Measurements from ENCODE around the gene AFG3L2. TPM values are rescaled to one million over a fixed set of nuclear protein-coding genes. Genes with fewer than 3 reads are reported as not detected.
A peak's percentile ranks its signal among the peaks of the same experiment; 100 is the strongest.

The AFG3L2 gene
- total and polyA plus RNA-seq, 5 experiments from 2014 or later, result 27.0 to 42.1 (median 37.7) TPM

DNA sequence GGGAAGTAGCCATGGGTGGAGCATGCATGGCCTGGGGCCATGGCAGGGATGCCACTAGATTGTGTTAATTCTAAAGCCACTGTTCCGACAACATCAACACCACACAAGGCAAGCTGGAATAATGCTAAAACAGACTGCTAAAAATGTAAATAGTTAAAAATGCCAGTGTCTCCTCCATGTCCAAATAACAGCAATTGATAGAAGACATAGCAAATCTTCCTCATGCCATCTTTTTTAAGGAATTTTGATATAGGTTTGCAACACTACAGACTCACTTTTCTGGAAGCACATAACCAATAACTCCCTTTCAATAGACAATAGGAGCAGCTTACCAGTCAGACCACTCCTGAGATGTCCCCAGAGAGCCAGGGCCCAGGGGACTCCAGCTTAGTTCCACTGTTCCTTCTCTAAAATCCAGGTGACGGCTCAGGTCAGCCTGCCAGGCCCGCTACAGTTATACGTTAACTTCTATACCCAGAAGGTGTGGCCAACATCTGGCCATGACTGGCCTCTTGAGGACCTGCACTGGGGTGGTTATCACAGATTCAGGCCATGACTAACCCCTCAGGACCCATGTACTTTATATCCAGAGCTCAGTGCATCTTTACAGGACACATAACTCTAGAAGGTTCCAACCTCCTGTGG, 48.7 kb downstream of the AFG3L2 start:
- DNase-seq (peak in 1 of 10 donors; percentile 4), ATAC-seq (no peak)
- Mint-ChIP-seq H3K4me1 (peaks cover 0 to 14% (median 5%) of the 10 kb centered on the region in 4 donors), H3K9me3 (no peaks in the 10 kb centered on the region), H3K4me3 (no peak overlapping the region), H3K36me3 (peaks cover 0 to 65% (median 18%) of the 10 kb centered on the region in 3 donors), H3K27me3 (no peaks in the 10 kb centered on the region), H3K27ac (peak overlapping the region in 1 of 10 donors; percentile 50)
- POLR2A ChIA-PET, result no interaction called here

DNA sequence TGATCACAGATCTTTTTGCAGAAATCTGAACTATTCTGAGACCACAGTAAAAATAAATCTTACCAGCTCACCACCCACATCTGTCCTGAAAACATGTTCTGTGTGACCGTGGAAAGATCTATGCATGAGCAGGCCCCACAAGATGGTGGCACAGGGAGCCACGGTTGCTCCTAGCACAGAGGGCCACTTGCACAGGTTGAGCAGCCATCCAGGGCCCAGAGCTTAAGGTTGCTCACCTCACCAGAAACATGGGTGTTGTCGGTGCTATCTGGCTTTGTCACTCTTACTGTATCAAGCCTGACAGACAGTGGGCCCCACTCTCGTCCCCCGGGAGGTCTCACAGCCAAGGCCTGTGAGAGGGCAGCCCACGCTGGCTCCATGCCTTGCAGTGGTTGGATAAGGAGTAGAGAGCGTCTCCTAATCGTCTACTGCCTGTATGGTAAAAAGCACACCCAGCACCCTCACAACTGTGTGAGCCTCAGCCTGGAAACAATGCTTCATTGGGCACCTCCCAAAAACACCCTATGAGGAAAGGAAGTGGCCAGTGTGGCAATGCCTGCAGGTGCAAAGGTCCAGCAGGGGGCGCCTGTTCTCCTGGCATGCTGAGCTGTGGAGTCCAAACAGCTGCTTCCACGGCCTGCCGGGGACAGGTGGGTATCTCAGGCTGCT, 49.4 kb downstream of the AFG3L2 start:
- Mint-ChIP-seq H3K9me3 (no peaks in the 10 kb centered on the region), H3K36me3 (peaks cover 0 to 65% (median 22%) of the 10 kb centered on the region in 3 donors), H3K27ac (peak overlapping the region in 2 of 10 donors; percentile 1 to 50), H3K4me1 (peaks cover 0 to 16% (median 5%) of the 10 kb centered on the region in 4 donors), H3K27me3 (no peaks in the 10 kb centered on the region), H3K4me3 (no peak overlapping the region)
- POLR2A ChIA-PET, result no interaction called here
- ATAC-seq (peak; percentile 68 to 80), DNase-seq (peak; percentile 30 to 83 (median 58))

DNA sequence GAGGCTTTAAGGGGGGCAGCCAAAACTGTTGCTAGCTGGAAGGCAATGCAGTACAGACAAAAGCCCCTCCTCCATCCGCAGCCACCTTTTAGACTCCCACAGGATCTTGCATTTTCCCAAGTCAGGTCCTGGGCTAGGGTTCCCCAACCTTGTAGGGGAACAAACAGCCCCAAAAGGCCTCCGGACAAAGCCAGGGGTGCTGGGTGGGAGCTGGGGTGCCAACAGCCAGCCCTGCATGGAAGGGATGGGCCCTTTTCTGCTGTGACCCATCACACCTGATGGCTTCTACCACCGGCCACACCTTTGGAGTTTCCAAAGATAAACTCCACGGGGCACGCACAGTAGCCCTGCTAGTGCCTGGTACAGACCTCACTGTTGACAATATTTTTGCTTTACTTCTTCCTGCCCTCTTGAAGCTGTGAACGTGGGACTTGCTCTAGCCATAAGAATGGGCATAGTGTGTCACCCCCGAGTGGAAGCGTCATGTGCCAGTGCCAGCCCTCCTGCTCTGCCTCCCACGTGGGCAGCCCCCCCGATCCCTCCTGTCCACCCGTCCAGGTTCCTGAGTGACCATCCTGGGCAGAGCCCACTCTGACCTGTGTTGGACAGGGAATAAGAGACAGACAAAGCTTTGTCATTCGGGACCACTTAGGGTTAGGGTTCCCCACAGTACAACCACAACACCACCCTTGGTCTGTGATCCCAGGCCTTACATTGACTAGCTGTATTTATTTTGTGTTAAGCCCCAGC, 50.1 kb downstream of the AFG3L2 start:
- DNase-seq (no peak), ATAC-seq (no peak)
- peaks cover 0 to 65% (median 22%) of the 10 kb centered on the region in 3 donors for H3K36me3 Mint-ChIP-seq
- H3K4me1 Mint-ChIP-seq, result peaks cover 0 to 16% (median 5%) of the 10 kb centered on the region in 4 donors
- H3K4me3 Mint-ChIP-seq, result no peak overlapping the region
- H3K9me3 Mint-ChIP-seq, result no peaks in the 10 kb centered on the region
- H3K27ac Mint-ChIP-seq, result peak overlapping the region in 1 of 10 donors; percentile 80
- H3K27me3 Mint-ChIP-seq, result no peaks in the 10 kb centered on the region
- POLR2A ChIA-PET, result no interaction called here

DNA sequence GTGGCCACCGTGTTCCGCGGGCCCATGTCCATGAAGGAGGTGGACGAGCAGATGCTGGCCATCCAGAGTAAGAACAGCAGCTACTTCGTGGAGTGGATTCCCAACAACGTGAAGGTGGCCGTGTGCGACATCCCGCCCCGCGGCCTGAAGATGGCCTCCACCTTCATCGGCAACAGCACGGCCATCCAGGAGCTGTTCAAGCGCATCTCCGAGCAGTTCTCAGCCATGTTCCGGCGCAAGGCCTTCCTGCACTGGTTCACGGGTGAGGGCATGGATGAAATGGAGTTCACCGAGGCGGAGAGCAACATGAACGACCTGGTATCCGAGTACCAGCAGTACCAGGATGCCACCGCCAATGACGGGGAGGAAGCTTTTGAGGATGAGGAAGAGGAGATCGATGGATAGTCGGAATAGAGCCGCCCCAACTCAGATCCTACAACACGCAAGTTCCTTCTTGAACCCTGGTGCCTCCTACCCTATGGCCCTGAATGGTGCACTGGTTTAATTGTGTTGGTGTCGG, 51.2 kb downstream of the AFG3L2 start:
- DNase-seq (no peak), ATAC-seq (no peak)
- H3K27ac Mint-ChIP-seq, result no peak overlapping the region
- no peaks in the 10 kb centered on the region for H3K27me3 Mint-ChIP-seq
- POLR2A ChIA-PET, result no interaction called here
- H3K4me3 Mint-ChIP-seq, result no peak overlapping the region
- peaks cover 0 to 23% (median 5%) of the 10 kb centered on the region in 4 donors for H3K4me1 Mint-ChIP-seq
- H3K36me3 Mint-ChIP-seq, result peaks cover 0 to 69% (median 27%) of the 10 kb centered on the region in 3 donors
- no peaks in the 10 kb centered on the region for H3K9me3 Mint-ChIP-seq

DNA sequence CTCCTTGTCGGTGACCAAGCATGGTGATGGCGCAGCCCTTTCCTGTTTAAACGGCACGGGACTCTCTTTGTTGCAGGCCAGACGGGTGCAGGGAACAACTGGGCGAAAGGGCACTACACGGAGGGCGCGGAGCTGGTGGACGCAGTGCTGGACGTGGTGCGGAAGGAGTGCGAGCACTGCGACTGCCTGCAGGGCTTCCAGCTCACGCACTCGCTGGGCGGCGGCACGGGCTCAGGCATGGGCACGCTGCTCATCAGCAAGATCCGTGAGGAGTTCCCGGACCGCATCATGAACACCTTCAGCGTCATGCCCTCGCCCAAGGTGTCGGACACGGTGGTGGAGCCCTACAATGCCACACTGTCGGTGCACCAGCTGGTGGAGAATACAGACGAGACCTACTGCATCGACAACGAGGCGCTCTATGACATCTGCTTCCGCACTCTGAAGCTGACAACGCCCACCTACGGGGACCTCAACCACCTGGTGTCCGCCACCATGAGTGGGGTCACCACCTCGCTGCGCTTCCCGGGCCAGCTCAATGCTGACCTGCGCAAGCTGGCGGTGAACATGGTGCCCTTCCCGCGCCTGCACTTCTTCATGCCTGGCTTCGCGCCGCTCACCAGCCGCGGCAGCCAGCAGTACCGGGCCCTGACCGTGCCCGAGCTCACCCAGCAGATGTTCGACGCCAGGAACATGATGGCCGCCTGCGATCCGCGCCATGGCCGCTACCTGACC, 51.9 kb downstream of the AFG3L2 start:
- H3K36me3 Mint-ChIP-seq, result peaks cover 0 to 65% (median 27%) of the 10 kb centered on the region in 3 donors
- DNase-seq (no peak), ATAC-seq (no peak)
- H3K4me3 Mint-ChIP-seq, result no peak overlapping the region
- no peaks in the 10 kb centered on the region for H3K27me3 Mint-ChIP-seq
- POLR2A ChIA-PET, result no interaction called here
- no peaks in the 10 kb centered on the region for H3K9me3 Mint-ChIP-seq
- H3K4me1 Mint-ChIP-seq, result peaks cover 0 to 28% (median 5%) of the 10 kb centered on the region in 4 donors
- H3K27ac Mint-ChIP-seq, result peak overlapping the region in 1 of 10 donors; percentile 29

DNA sequence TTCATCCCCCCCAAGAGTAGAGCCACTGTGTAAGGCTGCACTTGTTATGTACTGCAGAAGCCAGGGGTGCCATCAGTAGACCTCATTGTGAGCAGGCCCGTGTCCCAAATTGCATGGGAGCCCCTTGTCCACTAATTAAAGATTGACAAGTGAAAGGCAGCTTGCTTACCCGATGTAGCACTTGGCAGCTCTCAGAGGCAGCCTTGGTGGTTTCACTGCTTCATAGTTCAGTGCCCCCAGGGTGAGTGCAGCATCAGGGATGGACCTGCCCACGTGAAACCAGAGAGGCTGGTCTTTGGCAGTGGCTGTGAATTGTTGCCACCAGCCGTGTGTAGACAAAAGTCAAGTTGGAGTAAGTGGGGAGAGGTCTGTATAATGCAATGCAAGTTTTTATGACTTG, 55.7 kb downstream of the AFG3L2 start:
- no peak for DNase-seq
- POLR2A ChIA-PET, result no interaction called here
- Mint-ChIP-seq H3K4me1 (peaks cover 0 to 34% (median 0%) of the 10 kb centered on the region in 4 donors), H3K27ac (no peak overlapping the region), H3K9me3 (no peaks in the 10 kb centered on the region), H3K4me3 (no peak overlapping the region), H3K27me3 (peaks cover 0 to under 1% (median 0%) of the 10 kb centered on the region in 5 donors), H3K36me3 (peaks cover 0 to 35% (median 23%) of the 10 kb centered on the region in 3 donors)
- ATAC-seq, result no peak

DNA sequence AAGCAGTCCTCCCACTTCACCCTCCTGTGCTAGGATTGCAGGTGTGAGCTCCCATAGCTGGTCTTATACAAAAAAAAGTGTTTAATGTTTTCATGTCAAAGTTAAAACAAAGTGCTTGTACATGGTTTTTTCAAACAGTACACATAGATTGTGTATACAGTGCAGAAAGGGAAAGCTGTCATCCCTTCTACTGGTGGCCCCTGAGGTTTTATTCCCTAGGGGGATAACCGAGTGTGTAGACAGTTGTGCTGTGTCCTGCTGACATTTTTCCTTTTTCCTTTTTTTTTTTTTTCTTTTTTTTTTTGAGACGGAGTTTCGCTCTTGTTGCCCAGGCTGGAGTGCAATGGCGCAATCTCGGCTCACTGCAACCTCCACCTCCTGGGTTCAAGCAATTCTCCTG, 58.2 kb downstream of the AFG3L2 start:
- POLR2A ChIA-PET, result no interaction called here
- no peak for ATAC-seq
- no peak overlapping the region for H3K27ac Mint-ChIP-seq

DNA sequence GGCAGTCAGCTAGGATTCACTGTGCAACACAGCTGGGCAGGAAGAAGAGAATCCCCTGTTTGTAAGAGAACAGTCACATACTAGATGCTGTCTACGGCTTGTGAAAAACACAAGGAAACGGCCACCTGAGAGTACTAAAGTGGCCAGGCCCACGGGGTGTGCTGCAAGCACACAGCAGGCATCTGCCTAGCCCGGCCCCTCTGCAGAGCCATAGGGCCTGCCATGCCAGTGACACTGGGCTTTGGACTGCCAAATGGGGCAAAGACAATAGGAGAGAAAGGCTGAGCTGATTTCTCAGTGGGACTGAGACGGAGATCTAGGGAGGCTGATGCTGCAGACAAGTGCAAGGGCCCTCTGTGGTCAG, 58.7 kb downstream of the AFG3L2 start:
- ATAC-seq, result no peak
- POLR2A ChIA-PET, result no interaction called here
- Mint-ChIP-seq H3K9me3 (peaks cover 0 to 9% (median 0%) of the 10 kb centered on the region in 9 donors), H3K27me3 (peaks cover 0 to 2% (median 0%) of the 10 kb centered on the region in 5 donors), H3K4me3 (peak overlapping the region in 1 of 10 donors; percentile 28), H3K27ac (peak overlapping the region in 3 of 10 donors; percentile 3 to 64 (median 27)), H3K36me3 (peaks cover 0 to 9% (median 8%) of the 10 kb centered on the region in 3 donors), H3K4me1 (peaks cover 0 to 45% (median 0%) of the 10 kb centered on the region in 4 donors)
- no peak for DNase-seq

More for the DNA sequence above, 58.2 kb downstream of the AFG3L2 start:
- H3K27me3 Mint-ChIP-seq, result peaks cover 0 to 2% (median 0%) of the 10 kb centered on the region in 5 donors
- peaks cover 0 to 4% (median 0%) of the 10 kb centered on the region in 9 donors for H3K9me3 Mint-ChIP-seq
- H3K4me1 Mint-ChIP-seq, result peaks cover 0 to 39% (median 0%) of the 10 kb centered on the region in 4 donors
- DNase-seq, result no peak
- no peak overlapping the region for H3K4me3 Mint-ChIP-seq
- H3K36me3 Mint-ChIP-seq, result peaks cover 0 to 14% (median 9%) of the 10 kb centered on the region in 3 donors

DNA sequence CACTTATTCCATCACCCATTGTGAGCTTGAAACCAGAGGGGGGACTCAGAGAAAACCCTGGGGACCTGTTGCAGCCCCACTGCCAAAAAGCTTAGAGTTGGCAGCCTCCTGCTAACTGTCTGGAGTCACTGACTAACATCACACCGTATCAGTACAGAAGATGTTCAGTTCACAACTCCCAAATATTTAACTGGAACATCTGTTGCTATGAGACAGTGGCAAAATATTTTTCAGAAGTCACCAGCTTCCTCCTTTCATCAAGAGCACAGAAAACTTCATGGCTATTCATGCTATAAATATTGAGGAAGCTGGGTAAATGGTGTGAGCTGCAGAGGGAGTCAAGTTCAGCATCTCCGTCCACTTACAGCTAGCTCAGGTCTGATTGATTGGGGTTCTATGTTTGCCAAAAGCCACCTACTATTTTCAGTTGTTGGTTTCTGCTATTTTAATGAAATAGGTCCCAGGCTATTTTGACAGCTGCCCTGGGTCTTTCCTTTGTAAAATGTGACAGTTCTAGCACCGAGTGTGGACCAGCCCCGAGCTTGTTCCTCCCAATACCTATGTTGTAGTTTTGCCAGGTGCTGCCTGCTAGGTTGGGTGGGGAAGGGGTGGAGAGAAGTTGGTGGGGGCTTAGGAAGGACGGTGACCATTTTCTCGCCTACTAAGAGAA, 59.2 kb downstream of the AFG3L2 start:
- Mint-ChIP-seq H3K27ac (peak overlapping the region in 3 of 10 donors; percentile 3 to 64 (median 27)), H3K4me3 (peak overlapping the region in 1 of 10 donors; percentile 28), H3K36me3 (peaks cover 0 to 7% (median 5%) of the 10 kb centered on the region in 3 donors), H3K4me1 (peaks cover 0 to 47% (median 0%) of the 10 kb centered on the region in 4 donors), H3K9me3 (peaks cover 0 to 13% (median 3%) of the 10 kb centered on the region in 9 donors), H3K27me3 (peaks cover 0 to 4% (median 0%) of the 10 kb centered on the region in 5 donors)
- no peak for DNase-seq
- no peak for ATAC-seq
- POLR2A ChIA-PET, result no interaction called here

DNA sequence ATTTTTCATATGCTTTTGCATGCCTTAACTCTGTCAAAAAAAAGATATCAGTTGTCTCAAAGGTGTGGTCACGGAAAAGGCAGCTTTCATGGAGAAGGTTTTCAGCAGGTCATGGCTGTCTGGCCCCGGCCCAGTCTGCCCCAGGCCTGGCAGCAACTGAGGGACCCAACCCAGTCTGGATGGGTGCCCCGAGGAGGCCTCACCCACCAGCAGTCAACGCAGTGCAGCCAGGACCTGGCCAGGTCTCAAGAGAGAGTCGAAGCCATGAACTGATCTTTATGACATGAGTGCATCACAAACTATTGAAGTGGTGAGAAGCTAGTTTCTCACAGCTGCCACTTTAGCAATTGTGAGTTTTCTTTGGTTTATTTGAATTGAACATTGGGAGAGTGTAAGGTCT, 61.1 kb downstream of the AFG3L2 start:
- POLR2A ChIA-PET, result no interaction called here
- peak overlapping the region in 2 of 10 donors; percentile 3 to 40 for H3K27ac Mint-ChIP-seq
- ATAC-seq (no peak), DNase-seq (no peak)
- H3K4me3 Mint-ChIP-seq, result peak overlapping the region in 1 of 10 donors; percentile 44
- H3K9me3 Mint-ChIP-seq, result peaks cover 0 to 30% (median 9%) of the 10 kb centered on the region in 9 donors
- peaks cover 0 to 41% (median 0%) of the 10 kb centered on the region in 4 donors for H3K4me1 Mint-ChIP-seq
- H3K27me3 Mint-ChIP-seq, result peaks cover 0 to 5% (median 0%) of the 10 kb centered on the region in 5 donors
- H3K36me3 Mint-ChIP-seq, result peaks cover 0 to 11% (median 8%) of the 10 kb centered on the region in 3 donors

DNA sequence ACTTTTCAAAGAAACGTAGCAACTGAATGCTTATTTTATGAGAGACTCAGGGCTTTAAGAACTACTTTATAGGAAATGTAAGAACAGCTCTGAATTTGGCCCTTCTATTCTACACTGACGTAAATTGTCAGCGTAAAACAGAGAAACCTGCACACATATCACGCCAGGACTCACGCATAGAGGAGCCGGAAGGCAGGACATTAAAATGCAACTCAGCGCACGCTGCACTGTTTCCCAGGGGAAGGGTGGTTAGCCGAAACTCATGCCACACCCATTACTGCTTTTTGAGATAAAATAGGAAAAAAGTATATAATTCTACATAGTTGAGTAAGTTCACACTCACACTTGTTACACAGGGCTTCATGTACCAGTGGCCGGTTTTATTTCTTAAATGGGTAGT, 61.5 kb downstream of the AFG3L2 start:
- POLR2A ChIA-PET, result no interaction called here
- H3K36me3 Mint-ChIP-seq, result peaks cover 0 to 12% (median 10%) of the 10 kb centered on the region in 3 donors
- peaks cover 0 to 37% (median 0%) of the 10 kb centered on the region in 4 donors for H3K4me1 Mint-ChIP-seq
- peaks cover 0 to 30% (median 10%) of the 10 kb centered on the region in 9 donors for H3K9me3 Mint-ChIP-seq
- H3K27me3 Mint-ChIP-seq, result peaks cover 0 to 5% (median 0%) of the 10 kb centered on the region in 5 donors
- DNase-seq (peak in 1 of 10 donors; percentile 11), ATAC-seq (no peak)
- peak overlapping the region in 1 of 10 donors; percentile 44 for H3K4me3 Mint-ChIP-seq
- peak overlapping the region in 1 of 10 donors; percentile 40 for H3K27ac Mint-ChIP-seq
